Measurements from ENCODE around the gene LNPEP.

DNA sequence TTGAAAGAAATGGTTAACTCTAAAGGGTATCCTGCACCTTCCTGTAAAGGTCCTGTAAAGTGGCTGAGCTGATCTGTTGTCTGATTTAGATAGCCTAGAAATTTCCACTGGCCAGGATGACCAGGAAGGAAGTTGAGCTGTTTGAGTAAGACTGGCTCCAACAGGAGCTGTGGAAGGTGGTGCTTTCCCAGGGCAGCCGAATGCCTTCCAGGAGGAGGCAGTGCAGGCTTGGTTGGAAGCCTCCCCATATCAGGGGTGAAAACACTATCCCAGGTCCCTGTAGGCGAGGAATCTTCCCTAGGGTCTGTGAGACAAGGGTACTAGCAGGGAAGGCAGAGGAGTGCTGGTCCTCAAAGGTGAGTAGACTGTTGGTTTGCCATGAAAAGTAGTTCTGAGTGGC is 108.2 kb downstream of the LNPEP start:
- TF ChIP-seq, protein P1, sequence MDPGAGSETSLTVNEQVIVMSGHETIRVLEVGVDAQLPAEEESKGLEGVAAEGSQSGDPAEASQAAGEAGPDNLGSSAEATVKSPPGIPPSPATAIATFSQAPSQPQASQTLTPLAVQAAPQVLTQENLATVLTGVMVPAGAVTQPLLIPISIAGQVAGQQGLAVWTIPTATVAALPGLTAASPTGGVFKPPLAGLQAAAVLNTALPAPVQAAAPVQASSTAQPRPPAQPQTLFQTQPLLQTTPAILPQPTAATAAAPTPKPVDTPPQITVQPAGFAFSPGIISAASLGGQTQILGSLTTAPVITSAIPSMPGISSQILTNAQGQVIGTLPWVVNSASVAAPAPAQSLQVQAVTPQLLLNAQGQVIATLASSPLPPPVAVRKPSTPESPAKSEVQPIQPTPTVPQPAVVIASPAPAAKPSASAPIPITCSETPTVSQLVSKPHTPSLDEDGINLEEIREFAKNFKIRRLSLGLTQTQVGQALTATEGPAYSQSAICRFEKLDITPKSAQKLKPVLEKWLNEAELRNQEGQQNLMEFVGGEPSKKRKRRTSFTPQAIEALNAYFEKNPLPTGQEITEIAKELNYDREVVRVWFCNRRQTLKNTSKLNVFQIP (CRISPR knock-in tag; IDR thresholded peaks at IDR 0.05; ENCODE audit: borderline replicate concordance, low read depth) = no peak
- TF ChIP-seq ZC3H10 (CRISPR knock-in tag; IDR thresholded peaks at IDR 0.05) = no peak
